GM13976 (cell line): ENCODE measurements around the gene DLK1.

Source experiments
- DNase-seq: peaks from one replicate; pipeline ENCODE4 v3.0.0; 2012; ENCODE audit warnings: low spot score
- in situ Hi-C: fragments of 300-500 bp; cut with MboI; formaldehyde crosslinking; loops from one replicate; pipeline ENCODE4 v1.12.0; 2022; ENCODE audit warnings: low sequenced_read_pairs, mixed read lengths, inconsistent platforms; ENCODE audit not compliant: unreplicated experiment
- TF ChIP-seq, protein P1 (sequence below): IDR thresholded peaks from 2 replicates; pipeline ENCODE4 v1.5.1; 2012; ENCODE audit warnings: borderline replicate concordance, mild to moderate bottlenecking; ENCODE audit not compliant: insufficient read depth; ENCODE audit errors: extremely low read depth, missing control alignments, control extremely low read depth

The DLK1 gene

GRCh38 chr14:100725587-100726387, 905 bp upstream of the DLK1 start:
- no peak for DNase-seq
- TF ChIP-seq, protein P1, sequence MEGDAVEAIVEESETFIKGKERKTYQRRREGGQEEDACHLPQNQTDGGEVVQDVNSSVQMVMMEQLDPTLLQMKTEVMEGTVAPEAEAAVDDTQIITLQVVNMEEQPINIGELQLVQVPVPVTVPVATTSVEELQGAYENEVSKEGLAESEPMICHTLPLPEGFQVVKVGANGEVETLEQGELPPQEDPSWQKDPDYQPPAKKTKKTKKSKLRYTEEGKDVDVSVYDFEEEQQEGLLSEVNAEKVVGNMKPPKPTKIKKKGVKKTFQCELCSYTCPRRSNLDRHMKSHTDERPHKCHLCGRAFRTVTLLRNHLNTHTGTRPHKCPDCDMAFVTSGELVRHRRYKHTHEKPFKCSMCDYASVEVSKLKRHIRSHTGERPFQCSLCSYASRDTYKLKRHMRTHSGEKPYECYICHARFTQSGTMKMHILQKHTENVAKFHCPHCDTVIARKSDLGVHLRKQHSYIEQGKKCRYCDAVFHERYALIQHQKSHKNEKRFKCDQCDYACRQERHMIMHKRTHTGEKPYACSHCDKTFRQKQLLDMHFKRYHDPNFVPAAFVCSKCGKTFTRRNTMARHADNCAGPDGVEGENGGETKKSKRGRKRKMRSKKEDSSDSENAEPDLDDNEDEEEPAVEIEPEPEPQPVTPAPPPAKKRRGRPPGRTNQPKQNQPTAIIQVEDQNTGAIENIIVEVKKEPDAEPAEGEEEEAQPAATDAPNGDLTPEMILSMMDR = no peak

DNA sequence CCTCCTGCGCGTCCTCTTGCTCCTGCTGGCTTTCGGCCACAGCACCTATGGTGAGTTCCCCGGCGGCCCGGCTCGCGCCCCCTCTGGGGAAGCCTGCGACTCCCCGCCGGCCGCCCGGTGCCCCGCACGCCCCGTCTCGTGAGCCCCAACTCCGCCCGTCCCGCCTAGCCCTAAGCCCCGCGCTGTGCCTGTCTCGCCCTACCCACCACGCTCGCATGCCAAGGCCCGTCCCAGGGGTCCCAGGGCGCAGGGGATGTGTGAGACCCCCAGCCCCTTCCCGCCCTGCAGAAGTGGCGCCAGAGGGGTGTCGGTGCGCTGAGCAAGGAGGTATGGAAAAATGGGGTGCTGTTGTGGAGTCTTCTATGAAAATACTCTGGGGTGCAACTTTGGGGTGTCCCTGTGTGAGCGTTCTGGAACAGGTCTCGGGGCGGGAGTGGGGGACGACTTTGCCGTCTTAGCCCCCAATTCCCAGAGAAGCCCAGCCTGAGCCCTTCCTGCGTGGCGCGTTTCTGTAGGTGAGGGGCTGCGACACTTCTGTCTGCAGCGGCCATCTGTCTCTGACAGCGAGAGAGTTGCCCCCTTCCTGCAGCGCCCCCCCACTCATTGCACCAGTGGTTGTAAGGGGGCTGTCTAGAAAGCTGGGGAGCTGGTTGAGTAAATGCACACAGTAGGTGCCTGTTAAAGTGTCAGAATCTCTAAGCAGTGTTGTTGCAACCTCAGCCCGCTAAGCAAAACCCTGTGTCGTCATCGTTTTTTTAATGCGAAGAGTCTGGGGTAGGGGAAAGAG, 587 bp downstream of the DLK1 start:
- in situ Hi-C loops = no loop called here
- TF ChIP-seq, protein P1 = no peak
- no peak for DNase-seq

More at GRCh38 chr14:100725587-100726387, 905 bp upstream of the DLK1 start:
- in situ Hi-C loops = no loop called here

GRCh38 chr14:100727873-100728240, 1.2 kb downstream of the DLK1 start:
- in situ Hi-C loops = no loop called here
- DNase-seq = no peak
- TF ChIP-seq, protein P1 = no peak

- in situ Hi-C loops = no loop called here
- TF ChIP-seq, protein P1 = no peak
Measured at GRCh38 chr14:100728962-100729361, 2.3 kb downstream of the DLK1 start.

GRCh38 chr14:100729982-100730381, 3.3 kb downstream of the DLK1 start:
- TF ChIP-seq, protein P1 = no peak
- in situ Hi-C loops = no loop called here
- DNase-seq = no peak

More at GRCh38 chr14:100728962-100729361, 2.3 kb downstream of the DLK1 start:
- DNase-seq = no peak

GRCh38 chr14:100730581-100730980, 3.9 kb downstream of the DLK1 start:
- TF ChIP-seq, protein P1 = no peak
- in situ Hi-C loops = no loop called here
- DNase-seq = no peak
